Stimulated activated CD4-positive, alpha-beta T cell treated with anti-CD3 and anti-CD28 coated beads, Interleukin-1b, Interleukin-23, amount 100 ng/mL, for 48 hours (primary cell): ENCODE data around the gene LRRC10.
"Not testable (repeated sequence)": the region's sequence is repeated elsewhere in the genome, so short reads cannot be mapped to it uniquely, and the experiment has no call there.

ENCODE experiments used
- DNase-seq: peaks from one replicate; pipeline ENCODE4 v3.0.0-alpha.2; 2020

The LRRC10 gene

GRCh38 chr12:69613351-69613750 is 2.6 kb upstream of the LRRC10 start:
- no peak for DNase-seq

GRCh38 chr12:69610126-69610525 is 581 bp downstream of the LRRC10 start:
- DNase-seq: no peak

- DNase-seq: no peak
Measured at GRCh38 chr12:69608114-69608513, 2.6 kb downstream of the LRRC10 start.

GRCh38 chr12:69604275-69604674 is 6.4 kb downstream of the LRRC10 start:
- not testable (repeated sequence) for DNase-seq

GRCh38 chr12:69603556-69603955 is 7.2 kb downstream of the LRRC10 start:
- not testable (repeated sequence) for DNase-seq

- DNase-seq: no peak
Measured at GRCh38 chr12:69602954-69603353, 7.8 kb downstream of the LRRC10 start.

GRCh38 chr12:69601962-69602685 is 8.6 kb downstream of the LRRC10 start:
- DNase-seq: no peak

- no peak for DNase-seq
Measured at GRCh38 chr12:69600804-69601203, 9.9 kb downstream of the LRRC10 start.

GRCh38 chr12:69598174-69598753 is 12.4 kb downstream of the LRRC10 start:
- no peak for DNase-seq

GRCh38 chr12:69595689-69596088 is 15.0 kb downstream of the LRRC10 start:
- DNase-seq: no peak

GRCh38 chr12:69589082-69589481 is 21.6 kb downstream of the LRRC10 start:
- DNase-seq: no peak

- DNase-seq: no peak
Measured at GRCh38 chr12:69588527-69588926, 22.2 kb downstream of the LRRC10 start.

- peak; percentile 97 for DNase-seq
Measured at GRCh38 chr12:69585189-69586062, 25.3 kb downstream of the LRRC10 start, which contains the start of gene CCT2. TSS of gene CCT2 (plus strand) at chr12:69585459. CDS start at chr12:69585522, 63 bp downstream.

GRCh38 chr12:69583203-69583602 is 27.5 kb downstream of the LRRC10 start:
- DNase-seq: no peak

- DNase-seq: no peak
Measured at GRCh38 chr12:69580074-69580473, 30.6 kb downstream of the LRRC10 start.

GRCh38 chr12:69579029-69579428 is 31.7 kb downstream of the LRRC10 start:
- no peak for DNase-seq

GRCh38 chr12:69578283-69578682 is 32.4 kb downstream of the LRRC10 start:
- no peak for DNase-seq

- no peak for DNase-seq
Measured at GRCh38 chr12:69575346-69575745, 35.4 kb downstream of the LRRC10 start.

GRCh38 chr12:69570545-69571399 is 39.9 kb downstream of the LRRC10 start:
- DNase-seq: peak; percentile 28

- DNase-seq: no peak
Measured at GRCh38 chr12:69570000-69570516, 40.6 kb downstream of the LRRC10 start.

- DNase-seq: no peak
Measured at GRCh38 chr12:69569236-69569635, 41.5 kb downstream of the LRRC10 start.

GRCh38 chr12:69566603-69567002 is 44.1 kb downstream of the LRRC10 start:
- no peak for DNase-seq
